Endothelial cell of umbilical vein (primary cell): ENCODE measurements around the gene ZNF565. TPM values are rescaled to one million over a fixed set of nuclear protein-coding genes. Genes with fewer than 3 reads are reported as not detected.
A peak's percentile ranks its signal among the peaks of the same experiment; 100 is the strongest.

Source experiments
- BruUV-seq: library from RNA; stranded (reverse); fragments of 400-500 nt; replicated peaks from 2 replicates; lab custom pipeline; 2021; lab: Mats Ljungman, UMichigan
- CTCF ChIA-PET: fragments of 300-600, 350-600 bp; sonication (Branson Sonifier 250); formaldehyde crosslinking; loops from one replicate; lab custom pipeline; 2021; ENCODE audit warnings: antibody characterized with exemption, inconsistent platforms; lab: Charles Lee
- POLR2A ChIA-PET: fragments of 300-600, 350-600 bp; sonication (Branson Sonifier 250); formaldehyde crosslinking; loops from one replicate; lab custom pipeline; 2021; ENCODE audit warnings: antibody characterized with exemption, inconsistent platforms; lab: Charles Lee
- DNase-seq: peaks from one replicate; pipeline ENCODE4 v3.0.0-alpha.2; 2011; ENCODE audit warnings: low read depth, low spot score
- FAIRE-seq: peaks from 2 replicates; lab custom pipeline; 2011; peaks lifted over from hg19 to GRCh38; lab: Jason Lieb, UNC
- H2AFZ ChIP-seq: 2 replicates; pipeline ENCODE4 v1.6.0; 2012; ENCODE audit warnings: low read depth, low read length, control low read depth, inconsistent platforms
- H3K27ac ChIP-seq: 2 replicates; pipeline ENCODE4 v1.5.1; 2011; ENCODE audit warnings: low read depth, mild to moderate bottlenecking, control low read depth, low read length, moderate library complexity; ENCODE audit not compliant: insufficient read depth
- H3K27me3 ChIP-seq, 2 experiments: 2 replicates each; pipeline versions ENCODE4 v1.6.0 to v1.6.1; 2011; ENCODE audit warnings: low read length in 2 of 2, mixed read lengths in 1 of 2; ENCODE audit not compliant: control insufficient read depth in 2 of 2, insufficient read depth in 2 of 2
- H3K36me3 ChIP-seq, 2 experiments: 2 replicates in 1 of 2; 3 replicates in 1 of 2; pipeline ENCODE4 v1.5.1; 2011; ENCODE audit warnings: low read length in 2 of 2, mild to moderate bottlenecking in 1 of 2, moderate library complexity in 1 of 2; ENCODE audit not compliant: control insufficient read depth in 2 of 2, insufficient read depth in 2 of 2; ENCODE audit errors: extremely low read depth in 1 of 2
- H3K4me1 ChIP-seq: 3 replicates; pipeline ENCODE4 v1.5.1; 2011; ENCODE audit warnings: mild to moderate bottlenecking, low read length; ENCODE audit not compliant: control insufficient read depth, insufficient read depth; ENCODE audit errors: extremely low read depth
- H3K4me2 ChIP-seq: 2 replicates; pipeline ENCODE4 v1.6.1; 2011; ENCODE audit warnings: low read length, control low read depth, mixed read lengths; ENCODE audit not compliant: insufficient read depth
- H3K4me3 ChIP-seq, 3 experiments: fragments of 200-600 bp in 1 of 3; sonication (generic), shearing (Covaris generic) in 1 of 3; replicated peaks in 1 of 3; 2 replicates each; pipeline ENCODE4 v1.5.1; 2011 to 2016; ENCODE audit warnings: control low read depth in 3 of 3, low read length in 3 of 3, mild to moderate bottlenecking in 2 of 3, inconsistent platforms in 1 of 3, low read depth in 1 of 3, moderate library complexity in 1 of 3; ENCODE audit not compliant: insufficient read depth in 1 of 3
- H3K79me2 ChIP-seq: 2 replicates; pipeline ENCODE4 v1.6.0; 2012; ENCODE audit warnings: low read length, inconsistent platforms; ENCODE audit not compliant: control insufficient read depth, insufficient read depth
- H3K9ac ChIP-seq: replicated peaks from 2 replicates; pipeline ENCODE3; 2011; ENCODE audit warnings: low read length, control low read depth; ENCODE audit not compliant: insufficient read depth; ENCODE audit errors: extremely low read depth
- H3K9me1 ChIP-seq: replicated peaks from 3 replicates; pipeline ENCODE4 v1.6.0; 2011; ENCODE audit warnings: mild to moderate bottlenecking, low read length; ENCODE audit not compliant: control insufficient read depth, insufficient read depth; ENCODE audit errors: extremely low read depth
- H3K9me3 ChIP-seq: replicated peaks from 2 replicates; pipeline ENCODE4 v1.5.1; 2012; ENCODE audit warnings: low read length, inconsistent platforms; ENCODE audit not compliant: control insufficient read depth, insufficient read depth
- H4K20me1 ChIP-seq: replicated peaks from 2 replicates; pipeline ENCODE3; 2011; ENCODE audit warnings: mild to moderate bottlenecking, low read length; ENCODE audit not compliant: control insufficient read depth, insufficient read depth; ENCODE audit errors: extremely low read depth
- EZH2 ChIP-seq: IDR thresholded peaks from 2 replicates; pipeline ENCODE4 v1.6.1; 2012; ENCODE audit warnings: borderline replicate concordance, low read depth, mild to moderate bottlenecking, moderate library complexity, low read length, inconsistent platforms; ENCODE audit not compliant: severe bottlenecking
- FOS ChIP-seq: IDR thresholded peaks from 2 replicates; pipeline ENCODE4 v1.6.1; 2011; ENCODE audit warnings: mild to moderate bottlenecking, low read length, moderate library complexity, borderline replicate concordance; ENCODE audit not compliant: insufficient read depth
- GATA2 ChIP-seq: IDR thresholded peaks from 2 replicates; pipeline ENCODE4 v1.7.0; 2011; ENCODE audit warnings: low read depth, mild to moderate bottlenecking, moderate library complexity, mixed read lengths, low read length; ENCODE audit not compliant: insufficient read length, insufficient read depth
- JUN ChIP-seq: IDR thresholded peaks from 2 replicates; pipeline ENCODE4 v1.6.1; 2011; ENCODE audit warnings: borderline replicate concordance, low read depth; ENCODE audit not compliant: insufficient read length, insufficient read depth
- MYC ChIP-seq: IDR thresholded peaks from one replicate; pipeline ENCODE4 v1.6.1; 2011; ENCODE audit warnings: mild to moderate bottlenecking, low read depth, low read length
- POLR2A ChIP-seq: IDR thresholded peaks from 2 replicates; pipeline ENCODE4 v1.6.1; 2012; ENCODE audit warnings: low read depth, mild to moderate bottlenecking, control low read depth, low read length
- POLR2AphosphoS5 ChIP-seq: IDR thresholded peaks from 2 replicates; pipeline ENCODE4 v1.6.1; 2012; ENCODE audit warnings: low read depth, mild to moderate bottlenecking, control low read depth, low read length, moderate library complexity; ENCODE audit not compliant: insufficient read depth
- dilution Hi-C: fragments of 300-500 bp; cut with MboI; formaldehyde crosslinking; loops from one replicate; pipeline ENCODE4 v1.15.0; 2019; ENCODE audit warnings: low sequenced_read_pairs; ENCODE audit not compliant: extremely low pct_ligation_motif_present
- intact Hi-C: fragments of 100-400 bp; cut with micrococcal nuclease; formaldehyde crosslinking; loops from one replicate; pipeline ENCODE4 v1.10.0; 2022
- polyA plus RNA-seq, 4 experiments: library from polyadenylated mRNA; depleted of rRNA in 3 of 4; stranded (reverse) in 3 of 4; unstranded in 1 of 4; fragments of >200 nt; gene quantifications; 2 replicates each; pipeline versions ENCODE4 v1.2.1 to v1.2.3, GENCODE V29; 2011 to 2012; ENCODE audit warnings: missing spikeins in 1 of 4
- total RNA-seq: library from RNA; stranded (reverse); gene quantifications from 2 replicates; pipeline ENCODE4 v1.2.3, GENCODE V29; 2021
- TF ChIP-seq, protein P1 (sequence below), 2 donors: IDR thresholded peaks; 1 replicate in 1 of 2; 2 replicates in 1 of 2; pipeline ENCODE4 v1.5.1; 2011; ENCODE audit warnings: low read length in 2 of 2, mild to moderate bottlenecking in 2 of 2, moderate library complexity in 2 of 2, control low read depth in 1 of 2, inconsistent platforms in 1 of 2, low read depth in 1 of 2; ENCODE audit not compliant: insufficient read depth in 1 of 2; ENCODE audit errors: extremely low read depth in 1 of 2
- TF ChIP-seq, protein P2 (sequence below): IDR thresholded peaks from 2 replicates; pipeline ENCODE4 v1.6.1; 2011; ENCODE audit not compliant: insufficient read depth, insufficient read length

The ZNF565 gene
- total and polyA plus RNA-seq, 2 donors (not counting 3 experiments of a cell fraction or from before 2014, with no cell fraction given): 1.4 to 3.6 TPM

DNA sequence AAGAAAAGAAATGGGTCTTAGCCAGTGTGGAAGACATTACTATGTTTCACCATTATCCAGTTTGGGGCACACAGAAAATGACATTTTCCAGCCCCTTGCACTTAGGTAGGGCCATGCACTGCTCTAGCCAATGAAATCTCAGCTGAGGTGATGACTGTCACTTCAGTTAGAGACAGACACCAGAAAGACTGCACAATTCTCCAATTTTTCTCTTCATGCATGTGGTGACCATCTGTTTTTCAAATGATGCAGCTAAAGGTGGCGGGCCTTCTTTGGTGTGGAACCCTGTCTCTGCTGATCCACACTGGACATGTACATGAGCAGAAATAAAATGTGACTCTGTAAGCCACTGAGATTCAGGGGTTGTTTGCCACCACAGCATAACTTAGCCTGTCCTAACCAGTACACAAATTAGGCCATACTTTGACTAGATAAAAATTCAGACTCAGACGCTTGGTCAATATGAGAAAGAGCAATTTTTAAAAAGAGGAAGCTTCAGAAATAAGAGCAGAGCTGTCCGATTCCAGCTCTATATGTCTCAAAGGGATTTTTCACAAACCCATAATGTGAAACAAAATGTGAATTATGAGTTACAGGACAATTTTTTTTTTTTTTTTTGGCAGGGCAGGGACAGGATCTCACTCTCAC is 6.7 kb downstream of the ZNF565 start:
- no peak overlapping the region for H3K9ac ChIP-seq
- H4K20me1 ChIP-seq: no peaks in the 10 kb centered on the region
- no peak overlapping the region for H3K27ac ChIP-seq
- dilution Hi-C loops (no loop called here), intact Hi-C loops (no loop called here)
- H3K4me3 ChIP-seq: no peak overlapping the region
- no peaks in the 10 kb centered on the region for H3K27me3 ChIP-seq
- H3K4me2 ChIP-seq: no peak overlapping the region
- no peak overlapping the region for H2AFZ ChIP-seq
- H3K9me3 ChIP-seq: no peaks in the 10 kb centered on the region
- no peaks in the 10 kb centered on the region for H3K36me3 ChIP-seq
- ChIA-PET CTCF (interaction anchor here (0.6 kb wide), 1 partner anchor 375 kb away, joined by 3 read pairs; no protein-coding TSS in a partner anchor), POLR2A (no interaction called here)
- FAIRE-seq (peak; percentile 24), DNase-seq (no peak)
- H3K4me1 ChIP-seq: no peaks in the 10 kb centered on the region
- TF ChIP-seq, protein P1, sequence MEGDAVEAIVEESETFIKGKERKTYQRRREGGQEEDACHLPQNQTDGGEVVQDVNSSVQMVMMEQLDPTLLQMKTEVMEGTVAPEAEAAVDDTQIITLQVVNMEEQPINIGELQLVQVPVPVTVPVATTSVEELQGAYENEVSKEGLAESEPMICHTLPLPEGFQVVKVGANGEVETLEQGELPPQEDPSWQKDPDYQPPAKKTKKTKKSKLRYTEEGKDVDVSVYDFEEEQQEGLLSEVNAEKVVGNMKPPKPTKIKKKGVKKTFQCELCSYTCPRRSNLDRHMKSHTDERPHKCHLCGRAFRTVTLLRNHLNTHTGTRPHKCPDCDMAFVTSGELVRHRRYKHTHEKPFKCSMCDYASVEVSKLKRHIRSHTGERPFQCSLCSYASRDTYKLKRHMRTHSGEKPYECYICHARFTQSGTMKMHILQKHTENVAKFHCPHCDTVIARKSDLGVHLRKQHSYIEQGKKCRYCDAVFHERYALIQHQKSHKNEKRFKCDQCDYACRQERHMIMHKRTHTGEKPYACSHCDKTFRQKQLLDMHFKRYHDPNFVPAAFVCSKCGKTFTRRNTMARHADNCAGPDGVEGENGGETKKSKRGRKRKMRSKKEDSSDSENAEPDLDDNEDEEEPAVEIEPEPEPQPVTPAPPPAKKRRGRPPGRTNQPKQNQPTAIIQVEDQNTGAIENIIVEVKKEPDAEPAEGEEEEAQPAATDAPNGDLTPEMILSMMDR (IDR thresholded peaks at IDR 0.05; ENCODE audit: extremely low read depth in 1 of 2, insufficient read depth in 1 of 2, low read depth in 1 of 2, low read length in 2 of 2): no peak
- TF ChIP-seq POLR2AphosphoS5: no peak
- no peak for TF ChIP-seq FOS
- TF ChIP-seq EZH2: no peak
- TF ChIP-seq, protein P2, sequence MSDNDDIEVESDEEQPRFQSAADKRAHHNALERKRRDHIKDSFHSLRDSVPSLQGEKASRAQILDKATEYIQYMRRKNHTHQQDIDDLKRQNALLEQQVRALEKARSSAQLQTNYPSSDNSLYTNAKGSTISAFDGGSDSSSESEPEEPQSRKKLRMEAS: no peak
- no peak for TF ChIP-seq JUN
- TF ChIP-seq POLR2A: no peak
- TF ChIP-seq MYC: no peak
- no peak for TF ChIP-seq GATA2
- H3K79me2 ChIP-seq: no peaks in the 10 kb centered on the region
- BruUV-seq: no TSS peak
- no peaks in the 10 kb centered on the region for H3K9me1 ChIP-seq
